Measurements from ENCODE around the gene RMND5A.

RMND5A gene

GRCh38 chr2:86779971-86780370, 59.9 kb downstream of the RMND5A start:
- Histone ChIP-seq H3K9me3 (ENCODE audit: control insufficient read depth, low read length) (no peaks in the 10 kb centered on the region), H3K27me3 (ENCODE audit: control insufficient read depth, insufficient read depth, low read length, poor library complexity, severe bottlenecking) (no peaks in the 10 kb centered on the region), H3K27ac (ENCODE audit: insufficient read depth, low read depth, low read length, poor library complexity, severe bottlenecking) (no peak overlapping the region), H3K4me3 (ENCODE audit: insufficient read depth, low read depth, low read length) (no peak overlapping the region), H3K4me1 (ENCODE audit: control insufficient read depth, insufficient read depth, low read length) (no peaks in the 10 kb centered on the region), H3K36me3 (ENCODE audit: control insufficient read depth, insufficient read depth, low read length) (no peaks in the 10 kb centered on the region)
- WGBS, 2 experiments, result 86 to 89% methylated on average over 1 to 2 of the region's 3 CpGs

- 88 to 95% methylated on average over 7 to 9 of the region's 9 CpGs for WGBS, 2 experiments
- Histone ChIP-seq H3K27me3 (ENCODE audit: control insufficient read depth, insufficient read depth, low read length, poor library complexity, severe bottlenecking) (no peaks in the 10 kb centered on the region), H3K9me3 (ENCODE audit: control insufficient read depth, low read length) (no peaks in the 10 kb centered on the region), H3K4me3 (ENCODE audit: insufficient read depth, low read depth, low read length) (no peak overlapping the region), H3K27ac (ENCODE audit: insufficient read depth, low read depth, low read length, poor library complexity, severe bottlenecking) (no peak overlapping the region), H3K36me3 (ENCODE audit: control insufficient read depth, insufficient read depth, low read length) (no peaks in the 10 kb centered on the region), H3K4me1 (ENCODE audit: control insufficient read depth, insufficient read depth, low read length) (no peaks in the 10 kb centered on the region)
These were observed 61.3 kb downstream of the RMND5A start for GRCh38 chr2:86781363-86781762.

- H3K4me1 ChIP-seq (ENCODE audit: control insufficient read depth, insufficient read depth, low read length), result no peaks in the 10 kb centered on the region
- no peak overlapping the region for H3K4me3 ChIP-seq (ENCODE audit: insufficient read depth, low read depth, low read length)
- no peaks in the 10 kb centered on the region for H3K36me3 ChIP-seq (ENCODE audit: control insufficient read depth, insufficient read depth, low read length)
- H3K27ac ChIP-seq (ENCODE audit: insufficient read depth, low read depth, low read length, poor library complexity, severe bottlenecking), result no peak overlapping the region
- peaks cover 8% of the 10 kb centered on the region for H3K27me3 ChIP-seq (ENCODE audit: control insufficient read depth, insufficient read depth, low read length, poor library complexity, severe bottlenecking)
- no peaks in the 10 kb centered on the region for H3K9me3 ChIP-seq (ENCODE audit: control insufficient read depth, low read length)
- 88 to 89% methylated on average over 7 of the region's 7 CpGs for WGBS, 2 experiments
These were observed 62.7 kb downstream of the RMND5A start for GRCh38 chr2:86782748-86783147.

- Histone ChIP-seq H3K9me3 (ENCODE audit: control insufficient read depth, low read length) (no peaks in the 10 kb centered on the region), H3K4me3 (ENCODE audit: insufficient read depth, low read depth, low read length) (no peak overlapping the region), H3K36me3 (ENCODE audit: control insufficient read depth, insufficient read depth, low read length) (no peaks in the 10 kb centered on the region), H3K4me1 (ENCODE audit: control insufficient read depth, insufficient read depth, low read length) (no peaks in the 10 kb centered on the region), H3K27ac (ENCODE audit: insufficient read depth, low read depth, low read length, poor library complexity, severe bottlenecking) (no peak overlapping the region), H3K27me3 (ENCODE audit: control insufficient read depth, insufficient read depth, low read length, poor library complexity, severe bottlenecking) (peaks cover 19% of the 10 kb centered on the region)
- 96 to 97% methylated on average over 8 of the region's 8 CpGs for WGBS, 2 experiments
These were observed 63.7 kb downstream of the RMND5A start for GRCh38 chr2:86783615-86784339.

DNA sequence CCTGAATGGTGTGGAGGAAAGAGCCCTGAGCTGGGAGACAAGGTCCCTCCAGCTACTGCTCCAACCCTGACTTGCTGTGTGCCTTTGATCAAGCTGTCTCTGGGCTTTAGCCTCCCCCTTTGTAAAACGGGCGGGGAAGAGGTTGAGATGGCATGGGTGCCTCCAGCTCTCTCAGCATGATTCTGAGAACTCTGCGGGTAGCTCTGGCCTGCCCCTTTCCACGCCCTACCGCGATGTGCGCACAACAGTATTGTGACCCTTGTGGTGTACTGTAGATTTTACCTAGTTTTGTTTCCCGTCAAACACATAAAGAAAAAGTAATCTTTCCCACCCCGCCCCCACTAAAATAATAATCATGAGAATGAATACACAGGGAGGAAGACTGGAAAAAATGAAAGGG, 65.4 kb downstream of the RMND5A start:
- peaks cover 35% of the 10 kb centered on the region for H3K27me3 ChIP-seq (ENCODE audit: control insufficient read depth, insufficient read depth, low read length, poor library complexity, severe bottlenecking)
- H3K4me3 ChIP-seq (ENCODE audit: insufficient read depth, low read depth, low read length), result no peak overlapping the region
- WGBS, 2 experiments, result 95 to 96% methylated on average over 7 to 9 of the region's 9 CpGs
- no peaks in the 10 kb centered on the region for H3K36me3 ChIP-seq (ENCODE audit: control insufficient read depth, insufficient read depth, low read length)
- H3K27ac ChIP-seq (ENCODE audit: insufficient read depth, low read depth, low read length, poor library complexity, severe bottlenecking), result no peak overlapping the region
- peaks cover 3% of the 10 kb centered on the region for H3K4me1 ChIP-seq (ENCODE audit: control insufficient read depth, insufficient read depth, low read length)
- no peaks in the 10 kb centered on the region for H3K9me3 ChIP-seq (ENCODE audit: control insufficient read depth, low read length)

DNA sequence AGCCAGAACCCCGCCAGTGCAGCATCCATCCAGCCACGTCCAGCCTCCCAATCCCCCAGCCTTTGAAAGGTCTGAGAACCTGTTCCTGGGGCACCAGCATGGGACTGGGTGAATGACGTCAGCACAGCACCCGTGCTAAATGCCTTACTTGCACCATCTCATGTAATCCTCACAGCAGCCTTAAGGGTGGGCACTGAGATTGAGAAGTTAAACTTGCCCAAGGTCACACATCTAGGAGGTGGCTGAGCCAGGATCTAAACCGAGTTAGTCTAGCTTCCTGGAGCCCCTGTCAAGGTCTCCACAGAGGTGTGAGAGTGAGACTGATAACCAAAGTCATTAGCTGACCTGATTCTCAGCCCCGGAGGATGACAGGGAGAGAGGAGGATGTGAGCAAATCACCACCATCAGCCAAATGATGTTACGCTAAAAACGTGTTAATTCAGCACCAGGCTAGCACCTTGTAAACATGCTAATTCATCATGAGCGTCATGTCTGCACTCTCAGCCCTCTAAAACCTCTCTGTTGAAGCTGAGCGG, 66.0 kb downstream of the RMND5A start:
- no peak overlapping the region for H3K27ac ChIP-seq (ENCODE audit: insufficient read depth, low read depth, low read length, poor library complexity, severe bottlenecking)
- H3K9me3 ChIP-seq (ENCODE audit: control insufficient read depth, low read length), result no peaks in the 10 kb centered on the region
- H3K4me3 ChIP-seq (ENCODE audit: insufficient read depth, low read depth, low read length), result no peak overlapping the region
- peaks cover 42% of the 10 kb centered on the region for H3K27me3 ChIP-seq (ENCODE audit: control insufficient read depth, insufficient read depth, low read length, poor library complexity, severe bottlenecking)
- no peaks in the 10 kb centered on the region for H3K36me3 ChIP-seq (ENCODE audit: control insufficient read depth, insufficient read depth, low read length)
- WGBS, 2 experiments, result 83 to 84% methylated on average over 10 of the region's 10 CpGs
- H3K4me1 ChIP-seq (ENCODE audit: control insufficient read depth, insufficient read depth, low read length), result peaks cover 3% of the 10 kb centered on the region

GRCh38 chr2:86787736-86788135, 67.6 kb downstream of the RMND5A start:
- no peaks in the 10 kb centered on the region for H3K36me3 ChIP-seq (ENCODE audit: control insufficient read depth, insufficient read depth, low read length)
- no peaks in the 10 kb centered on the region for H3K9me3 ChIP-seq (ENCODE audit: control insufficient read depth, low read length)
- H3K27ac ChIP-seq (ENCODE audit: insufficient read depth, low read depth, low read length, poor library complexity, severe bottlenecking), result no peak overlapping the region
- H3K27me3 ChIP-seq (ENCODE audit: control insufficient read depth, insufficient read depth, low read length, poor library complexity, severe bottlenecking), result peaks cover 58% of the 10 kb centered on the region
- H3K4me3 ChIP-seq (ENCODE audit: insufficient read depth, low read depth, low read length), result no peak overlapping the region
- 65 to 74% methylated on average over 2 of the region's 2 CpGs for WGBS, 2 experiments
- peaks cover 7% of the 10 kb centered on the region for H3K4me1 ChIP-seq (ENCODE audit: control insufficient read depth, insufficient read depth, low read length)

- no peak overlapping the region for H3K4me3 ChIP-seq (ENCODE audit: insufficient read depth, low read depth, low read length)
- H3K4me1 ChIP-seq (ENCODE audit: control insufficient read depth, insufficient read depth, low read length), result peaks cover 7% of the 10 kb centered on the region
- no peak overlapping the region for H3K27ac ChIP-seq (ENCODE audit: insufficient read depth, low read depth, low read length, poor library complexity, severe bottlenecking)
- peaks cover 63% of the 10 kb centered on the region for H3K27me3 ChIP-seq (ENCODE audit: control insufficient read depth, insufficient read depth, low read length, poor library complexity, severe bottlenecking)
- no peaks in the 10 kb centered on the region for H3K9me3 ChIP-seq (ENCODE audit: control insufficient read depth, low read length)
- no peaks in the 10 kb centered on the region for H3K36me3 ChIP-seq (ENCODE audit: control insufficient read depth, insufficient read depth, low read length)
- 80 to 81% methylated on average over 7 of the region's 7 CpGs for WGBS, 2 experiments
These were observed 68.1 kb downstream of the RMND5A start for GRCh38 chr2:86788165-86788564.

DNA sequence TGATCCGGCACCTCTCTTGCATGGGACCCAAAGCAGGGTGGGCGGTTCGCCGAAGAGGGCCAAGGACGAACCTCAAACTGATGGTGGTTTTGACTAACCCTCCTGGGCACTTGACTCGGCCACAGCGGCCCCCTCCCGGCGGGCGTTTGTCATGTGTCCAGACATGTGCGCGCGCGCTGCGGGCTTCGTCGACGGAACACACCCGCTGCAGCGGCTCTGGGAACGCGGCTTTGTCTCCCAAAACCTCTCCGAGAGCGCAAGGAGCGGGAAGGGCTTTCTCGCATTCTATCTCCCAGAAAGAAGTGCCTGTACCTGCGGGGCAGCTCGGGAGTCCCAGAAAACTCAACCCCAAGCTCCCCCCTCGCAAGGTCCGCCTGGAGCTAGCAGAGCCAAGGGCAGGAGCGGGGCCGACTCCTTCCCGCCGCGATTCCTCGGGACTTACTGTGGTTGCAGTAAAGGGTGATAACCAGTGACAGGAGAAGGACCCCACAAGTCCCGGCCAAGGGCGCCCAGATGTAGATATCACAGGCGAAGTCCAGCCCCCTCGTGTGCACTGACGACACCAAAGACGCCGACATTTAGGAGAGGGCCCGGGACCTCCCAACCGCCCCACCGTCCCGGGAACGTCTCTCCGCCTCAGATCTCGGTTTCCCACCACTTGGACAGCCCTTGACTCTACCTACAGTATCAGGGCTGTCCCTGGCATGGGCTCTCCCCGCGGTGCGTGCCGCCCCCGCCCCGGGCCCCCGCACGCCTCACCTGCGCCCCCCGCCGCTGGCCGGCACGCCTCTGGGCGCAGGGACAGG, 69.0 kb downstream of the RMND5A start:
- Histone ChIP-seq H3K4me1 (ENCODE audit: control insufficient read depth, insufficient read depth, low read length) (peaks cover 7% of the 10 kb centered on the region), H3K9me3 (ENCODE audit: control insufficient read depth, low read length) (no peaks in the 10 kb centered on the region), H3K36me3 (ENCODE audit: control insufficient read depth, insufficient read depth, low read length) (no peaks in the 10 kb centered on the region), H3K4me3 (ENCODE audit: insufficient read depth, low read depth, low read length) (no peak overlapping the region), H3K27me3 (ENCODE audit: control insufficient read depth, insufficient read depth, low read length, poor library complexity, severe bottlenecking) (peaks cover 68% of the 10 kb centered on the region), H3K27ac (ENCODE audit: insufficient read depth, low read depth, low read length, poor library complexity, severe bottlenecking) (no peak overlapping the region)
- 8% methylated on average over 64 of the region's 64 CpGs for WGBS, 2 experiments

- 31% methylated on average over 40 of the region's 40 CpGs for WGBS, 2 experiments
- Histone ChIP-seq H3K27me3 (ENCODE audit: control insufficient read depth, insufficient read depth, low read length, poor library complexity, severe bottlenecking) (peaks cover 68% of the 10 kb centered on the region), H3K36me3 (ENCODE audit: control insufficient read depth, insufficient read depth, low read length) (no peaks in the 10 kb centered on the region), H3K4me1 (ENCODE audit: control insufficient read depth, insufficient read depth, low read length) (peaks cover 7% of the 10 kb centered on the region), H3K27ac (ENCODE audit: insufficient read depth, low read depth, low read length, poor library complexity, severe bottlenecking) (no peak overlapping the region), H3K9me3 (ENCODE audit: control insufficient read depth, low read length) (no peaks in the 10 kb centered on the region), H3K4me3 (ENCODE audit: insufficient read depth, low read depth, low read length) (no peak overlapping the region)
These were observed 69.6 kb downstream of the RMND5A start for GRCh38 chr2:86789687-86790133.
